IMR-90 (cell line): Measurements from ENCODE around the gene VKORC1L1. TPM values are rescaled to one million over a fixed set of nuclear protein-coding genes. Genes with fewer than 3 reads are reported as not detected.

ENCODE experiments used
- ATAC-seq: fragments of 200-7000 bp; cut with Tn5 transposase; 2 replicates; pipeline ENCODE4 v1.9.1; 2020; ENCODE audit warnings: low read depth, mild to moderate bottlenecking, moderate library complexity
- BruUV-seq: library from RNA; stranded (reverse); fragments of 400-500 nt; replicated peaks from 2 replicates; lab custom pipeline; 2021; lab: Mats Ljungman, UMichigan
- CTCF ChIA-PET: fragments of 300-600 bp; formaldehyde crosslinking; extraction: SDS; loops from one replicate; lab custom pipeline; 2021; ENCODE audit warnings: antibody characterized with exemption; lab: Yijun Ruan, JAX
- POLR2A ChIA-PET: fragments of 300-600 bp; sonication (Branson Sonifier 250); formaldehyde crosslinking; loops from one replicate; lab custom pipeline; 2022; ENCODE audit warnings: antibody characterized with exemption; ENCODE audit not compliant: unreplicated experiment; lab: Charles Lee
- DNase-seq: peaks from one replicate; pipeline ENCODE4 v3.0.0; 2013
- H2AFZ ChIP-seq: replicated peaks from 2 replicates; pipeline ENCODE3; 2013; ENCODE audit warnings: low read length, mild to moderate bottlenecking; ENCODE audit not compliant: poor library complexity
- H2AK5ac ChIP-seq: 2 replicates; pipeline ENCODE4 v1.6.1; 2013; ENCODE audit warnings: low read depth, low read length, inconsistent platforms
- H2AK9ac ChIP-seq: replicated peaks from 2 replicates; pipeline ENCODE3; 2013; ENCODE audit warnings: mild to moderate bottlenecking, low read depth, low read length, moderate library complexity; ENCODE audit not compliant: poor library complexity
- H2BK120ac ChIP-seq: 2 replicates; pipeline ENCODE4 v1.6.1; 2013; ENCODE audit warnings: low read depth, low read length, inconsistent platforms
- H2BK15ac ChIP-seq: 3 replicates; pipeline ENCODE4 v1.6.1; 2013; ENCODE audit warnings: low read depth, low read length, inconsistent platforms
- H2BK20ac ChIP-seq: 2 replicates; pipeline ENCODE4 v1.6.1; 2013; ENCODE audit warnings: low read depth, mild to moderate bottlenecking, inconsistent platforms, low read length, moderate library complexity
- H2BK5ac ChIP-seq: 2 replicates; pipeline ENCODE4 v1.6.1; 2013; ENCODE audit warnings: mild to moderate bottlenecking, low read depth, low read length, inconsistent platforms; ENCODE audit not compliant: poor library complexity, severe bottlenecking
- H3K14ac ChIP-seq: replicated peaks from 2 replicates; pipeline ENCODE4 v1.6.1; 2013; ENCODE audit warnings: low read depth, low read length, inconsistent platforms
- H3K18ac ChIP-seq: 2 replicates; pipeline ENCODE4 v1.6.1; 2013; ENCODE audit warnings: low read depth, low read length, control low read depth
- H3K23ac ChIP-seq: 2 replicates; pipeline ENCODE4 v1.6.1; 2013; ENCODE audit warnings: low read depth, low read length, inconsistent platforms
- H3K27ac ChIP-seq: 2 replicates; pipeline ENCODE4 v1.5.1; 2013; ENCODE audit warnings: mild to moderate bottlenecking, control low read depth, low read length; ENCODE audit not compliant: insufficient read depth
- H3K27me3 ChIP-seq: 2 replicates; pipeline ENCODE4 v1.6.1; 2013; ENCODE audit warnings: low read length; ENCODE audit not compliant: control insufficient read depth, insufficient read depth
- H3K36me3 ChIP-seq: 2 replicates; pipeline ENCODE4 v1.6.1; 2013; ENCODE audit warnings: low read length, mixed read lengths; ENCODE audit not compliant: control insufficient read depth, insufficient read depth
- H3K4ac ChIP-seq: 2 replicates; pipeline ENCODE4 v1.6.1; 2013; ENCODE audit warnings: low read depth, low read length, inconsistent platforms
- H3K4me1 ChIP-seq: 2 replicates; pipeline ENCODE4 v1.6.1; 2013; ENCODE audit warnings: low read length, mixed read lengths; ENCODE audit not compliant: control insufficient read depth, insufficient read depth
- H3K4me2 ChIP-seq: 2 replicates; pipeline ENCODE4 v1.6.1; 2013; ENCODE audit warnings: low read depth, mild to moderate bottlenecking, control low read depth, low read length, moderate library complexity
- H3K4me3 ChIP-seq: 2 replicates; pipeline ENCODE4 v1.5.1; 2013; ENCODE audit warnings: low read depth, mild to moderate bottlenecking, control low read depth, low read length, moderate library complexity; ENCODE audit not compliant: insufficient read depth
- H3K56ac ChIP-seq: 2 replicates; pipeline ENCODE4 v1.6.1; 2013; ENCODE audit warnings: low read length, inconsistent platforms; ENCODE audit not compliant: insufficient read depth; ENCODE audit errors: extremely low read depth
- H3K79me1 ChIP-seq, 2 experiments: 2 replicates each; pipeline ENCODE4 v1.6.1; 2013; ENCODE audit warnings: low read length in 2 of 2, inconsistent platforms in 1 of 2, low read depth in 1 of 2
- H3K9ac ChIP-seq: 2 replicates; pipeline ENCODE4 v1.6.1; 2013; ENCODE audit warnings: low read depth, low read length, control low read depth
- H3K9me1 ChIP-seq: 2 replicates; pipeline ENCODE4 v1.6.1; 2013; ENCODE audit warnings: low read length, inconsistent platforms; ENCODE audit not compliant: insufficient read depth
- H3K9me3 ChIP-seq: 2 replicates; pipeline ENCODE4 v1.6.1; 2013; ENCODE audit warnings: low read length; ENCODE audit not compliant: control insufficient read depth, insufficient read depth
- H4K20me1 ChIP-seq: 2 replicates; pipeline ENCODE4 v1.6.1; 2013; ENCODE audit warnings: low read length, inconsistent platforms; ENCODE audit not compliant: insufficient read depth
- H4K5ac ChIP-seq: 2 replicates; pipeline ENCODE4 v1.6.1; 2013; ENCODE audit warnings: mild to moderate bottlenecking, low read depth, low read length, control low read depth
- H4K8ac ChIP-seq, 2 experiments: 2 replicates each; pipeline ENCODE4 v1.6.1; 2013; ENCODE audit warnings: low read depth in 2 of 2, low read length in 2 of 2, control low read depth in 1 of 2, inconsistent platforms in 1 of 2
- H4K91ac ChIP-seq: 2 replicates; pipeline ENCODE4 v1.6.1; 2013; ENCODE audit warnings: low read depth, low read length, inconsistent platforms; ENCODE audit not compliant: insufficient read depth
- BHLHE40 ChIP-seq: fragments of 150-350 bp; IDR thresholded peaks from 2 replicates; pipeline ENCODE4 v1.6.1; 2016; ENCODE audit warnings: mild to moderate bottlenecking, low read depth, low read length
- CEBPB ChIP-seq: IDR thresholded peaks from 2 replicates; pipeline ENCODE4 v1.6.1; 2012; ENCODE audit warnings: low read depth, low read length, improper control_type of control experiment
- CHD1 ChIP-seq: IDR thresholded peaks from 2 replicates; pipeline ENCODE4 v1.6.1; 2012; ENCODE audit warnings: low read depth, low read length, improper control_type of control experiment
- FOS ChIP-seq: fragments of 150-350 bp; IDR thresholded peaks from 2 replicates; pipeline ENCODE4 v1.6.1; 2016; ENCODE audit warnings: low read depth, low read length
- MAFK ChIP-seq: IDR thresholded peaks from 2 replicates; pipeline ENCODE4 v1.6.1; 2012; ENCODE audit warnings: low read depth, low read length, improper control_type of control experiment
- MAZ ChIP-seq: IDR thresholded peaks from 2 replicates; pipeline ENCODE4 v1.6.1; 2012; ENCODE audit warnings: low read depth, mild to moderate bottlenecking, low read length, improper control_type of control experiment, moderate library complexity, borderline replicate concordance
- MXI1 ChIP-seq: IDR thresholded peaks from 2 replicates; pipeline ENCODE4 v1.6.1; 2012; ENCODE audit warnings: low read depth, mild to moderate bottlenecking, low read length, moderate library complexity, borderline replicate concordance
- NFE2L2 ChIP-seq: fragments of 150-350 bp; IDR thresholded peaks from 2 replicates; pipeline ENCODE4 v1.6.1; 2016; ENCODE audit warnings: low read depth, mild to moderate bottlenecking, low read length
- POLR2A ChIP-seq: IDR thresholded peaks from 2 replicates; pipeline ENCODE4 v1.6.1; 2012; ENCODE audit warnings: mild to moderate bottlenecking, low read depth, low read length
- RAD21 ChIP-seq: IDR thresholded peaks from 2 replicates; pipeline ENCODE4 v1.6.1; 2012; ENCODE audit warnings: low read length, improper control_type of control experiment
- RCOR1 ChIP-seq: IDR thresholded peaks from 2 replicates; pipeline ENCODE4 v1.6.1; 2012; ENCODE audit warnings: mild to moderate bottlenecking, low read length, improper control_type of control experiment; ENCODE audit not compliant: insufficient replicate concordance
- RFX5 ChIP-seq: IDR thresholded peaks from 2 replicates; pipeline ENCODE4 v1.8.0; 2012; ENCODE audit warnings: low read depth, mild to moderate bottlenecking, low read length, moderate library complexity
- SMC3 ChIP-seq: fragments of 150-350 bp; IDR thresholded peaks from 2 replicates; pipeline ENCODE4 v1.6.1; 2016; ENCODE audit warnings: low read depth, mild to moderate bottlenecking, antibody characterized with exemption, low read length, moderate library complexity
- dilution Hi-C: fragments of 300-500 bp; cut with HindIII; formaldehyde crosslinking; loops from one replicate; pipeline ENCODE4 v1.14.3; 2018; ENCODE audit warnings: low sequenced_read_pairs; ENCODE audit not compliant: unreplicated experiment
- in situ Hi-C: fragments of 300-500 bp; cut with MboI; formaldehyde crosslinking; loops from 3 replicates; pipeline ENCODE4 v1.14.3; 2019; ENCODE audit warnings: low sequenced_read_pairs, inconsistent platforms, mixed read lengths
- intact Hi-C: fragments of 100-400 bp; cut with micrococcal nuclease; formaldehyde crosslinking; loops from 2 replicates; pipeline ENCODE4 v1.10.0; 2022
- polyA plus RNA-seq, 3 experiments: library from polyadenylated mRNA; depleted of rRNA; stranded (reverse); fragments of >200 nt; gene quantifications; 2 replicates each; pipeline ENCODE4 v1.2.3, GENCODE V29; 2012; ENCODE audit warnings: low replicate concordance in 1 of 3
- total RNA-seq: library from RNA; depleted of rRNA; stranded (reverse); fragments of >200 nt; gene quantifications from 2 replicates; pipeline ENCODE4 v1.2.3, GENCODE V29; 2012
- TF ChIP-seq, protein P1 (sequence below): fragments of 150-350 bp; IDR thresholded peaks from 2 replicates; pipeline ENCODE4 v1.6.1; 2016; ENCODE audit warnings: low read depth, mild to moderate bottlenecking, low read length, moderate library complexity, borderline replicate concordance
- TF ChIP-seq, protein P2 (sequence below): conservative IDR thresholded peaks from 2 replicates; pipeline ENCODE4 v1.5.1; 2012; ENCODE audit warnings: mild to moderate bottlenecking, low read depth, low read length, improper control_type of control experiment
- TF ChIP-seq, protein P3 (sequence below): fragments of 150-350 bp; IDR thresholded peaks from 2 replicates; pipeline ENCODE4 v1.6.1; 2017; ENCODE audit warnings: mild to moderate bottlenecking, antibody characterized with exemption, low read length, low read depth

VKORC1L1 gene
- total and polyA plus RNA-seq, 2 of the 4 experiments (the other 2 are of a cell fraction), result 12.5 to 14.5 TPM

DNA sequence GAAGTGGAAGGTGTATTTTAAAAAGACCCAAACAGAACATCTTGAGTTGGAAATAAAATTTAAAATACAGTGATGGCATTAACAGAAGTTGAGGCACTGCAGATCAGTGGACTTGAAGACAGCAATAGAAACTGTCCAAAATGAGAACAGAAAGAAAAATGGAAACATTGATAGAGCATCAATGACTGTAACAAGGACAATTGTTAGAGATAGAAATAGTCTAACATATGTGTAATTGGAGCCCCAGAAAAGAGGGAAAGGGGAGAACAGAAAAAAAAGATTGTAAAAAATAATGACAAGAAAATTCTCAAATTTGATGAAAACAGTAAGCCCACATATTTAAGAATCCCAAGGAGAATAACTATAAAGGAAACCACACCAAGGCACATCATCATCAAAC lies 29.4 kb downstream of the VKORC1L1 start:
- Histone ChIP-seq H2BK15ac (no peak overlapping the region), H3K9ac (no peak overlapping the region), H2AFZ (no peak overlapping the region), H3K14ac (no peak overlapping the region), H2BK120ac (no peak overlapping the region), H3K79me1 (peaks cover 29 to 31% of the 10 kb centered on the region in 2 experiments), H4K20me1 (no peaks in the 10 kb centered on the region), H2AK9ac (no peak overlapping the region), H3K4ac (no peak overlapping the region), H4K5ac (no peak overlapping the region), H2BK5ac (no peak overlapping the region), H3K56ac (no peak overlapping the region), H4K8ac (no peak overlapping the region), H3K4me3 (no peak overlapping the region), H3K9me1 (no peaks in the 10 kb centered on the region), H3K27me3 (no peaks in the 10 kb centered on the region), H4K91ac (no peak overlapping the region), H3K27ac (no peak overlapping the region), H2AK5ac (no peak overlapping the region), H3K23ac (no peak overlapping the region), H2BK20ac (no peak overlapping the region), H3K18ac (no peak overlapping the region), H3K9me3 (peaks cover 4% of the 10 kb centered on the region; the same call in 1 of the 2 replicates), H3K36me3 (peaks cover 2% of the 10 kb centered on the region; the same call in 1 of the 2 replicates), H3K4me1 (no peaks in the 10 kb centered on the region), H3K4me2 (no peak overlapping the region)
- in situ Hi-C loops, result no loop called here
- CTCF ChIA-PET, result no interaction called here
- POLR2A ChIA-PET, result no interaction called here
- no peak for ATAC-seq
- no peak for DNase-seq
- intact Hi-C loops, result no loop called here
- no TSS peak for BruUV-seq
- dilution Hi-C loops, result no loop called here
- TF ChIP-seq, protein P1, sequence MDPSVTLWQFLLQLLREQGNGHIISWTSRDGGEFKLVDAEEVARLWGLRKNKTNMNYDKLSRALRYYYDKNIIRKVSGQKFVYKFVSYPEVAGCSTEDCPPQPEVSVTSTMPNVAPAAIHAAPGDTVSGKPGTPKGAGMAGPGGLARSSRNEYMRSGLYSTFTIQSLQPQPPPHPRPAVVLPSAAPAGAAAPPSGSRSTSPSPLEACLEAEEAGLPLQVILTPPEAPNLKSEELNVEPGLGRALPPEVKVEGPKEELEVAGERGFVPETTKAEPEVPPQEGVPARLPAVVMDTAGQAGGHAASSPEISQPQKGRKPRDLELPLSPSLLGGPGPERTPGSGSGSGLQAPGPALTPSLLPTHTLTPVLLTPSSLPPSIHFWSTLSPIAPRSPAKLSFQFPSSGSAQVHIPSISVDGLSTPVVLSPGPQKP, result no peak
- TF ChIP-seq RFX5 (no peak), FOS (no peak), MXI1 (no peak), SMC3 (no peak), MAZ (no peak), RAD21 (no peak), CHD1 (no peak), NFE2L2 (no peak), CEBPB (no peak), RCOR1 (no peak), BHLHE40 (no peak), POLR2A (no peak), MAFK (no peak)
- TF ChIP-seq, protein P2, sequence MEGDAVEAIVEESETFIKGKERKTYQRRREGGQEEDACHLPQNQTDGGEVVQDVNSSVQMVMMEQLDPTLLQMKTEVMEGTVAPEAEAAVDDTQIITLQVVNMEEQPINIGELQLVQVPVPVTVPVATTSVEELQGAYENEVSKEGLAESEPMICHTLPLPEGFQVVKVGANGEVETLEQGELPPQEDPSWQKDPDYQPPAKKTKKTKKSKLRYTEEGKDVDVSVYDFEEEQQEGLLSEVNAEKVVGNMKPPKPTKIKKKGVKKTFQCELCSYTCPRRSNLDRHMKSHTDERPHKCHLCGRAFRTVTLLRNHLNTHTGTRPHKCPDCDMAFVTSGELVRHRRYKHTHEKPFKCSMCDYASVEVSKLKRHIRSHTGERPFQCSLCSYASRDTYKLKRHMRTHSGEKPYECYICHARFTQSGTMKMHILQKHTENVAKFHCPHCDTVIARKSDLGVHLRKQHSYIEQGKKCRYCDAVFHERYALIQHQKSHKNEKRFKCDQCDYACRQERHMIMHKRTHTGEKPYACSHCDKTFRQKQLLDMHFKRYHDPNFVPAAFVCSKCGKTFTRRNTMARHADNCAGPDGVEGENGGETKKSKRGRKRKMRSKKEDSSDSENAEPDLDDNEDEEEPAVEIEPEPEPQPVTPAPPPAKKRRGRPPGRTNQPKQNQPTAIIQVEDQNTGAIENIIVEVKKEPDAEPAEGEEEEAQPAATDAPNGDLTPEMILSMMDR, result no peak
- TF ChIP-seq, protein P3, sequence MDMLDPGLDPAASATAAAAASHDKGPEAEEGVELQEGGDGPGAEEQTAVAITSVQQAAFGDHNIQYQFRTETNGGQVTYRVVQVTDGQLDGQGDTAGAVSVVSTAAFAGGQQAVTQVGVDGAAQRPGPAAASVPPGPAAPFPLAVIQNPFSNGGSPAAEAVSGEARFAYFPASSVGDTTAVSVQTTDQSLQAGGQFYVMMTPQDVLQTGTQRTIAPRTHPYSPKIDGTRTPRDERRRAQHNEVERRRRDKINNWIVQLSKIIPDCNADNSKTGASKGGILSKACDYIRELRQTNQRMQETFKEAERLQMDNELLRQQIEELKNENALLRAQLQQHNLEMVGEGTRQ, result no peak
